GM18505 (cell line): Measurements from ENCODE around the gene SULF2.
A peak's percentile ranks its signal among the peaks of the same experiment; 100 is the strongest.

ENCODE experiments used
- ATAC-seq: cut with Tn5 transposase; IDR thresholded peaks from one replicate; pipeline ENCODE4 v1.9.1; 2021; ENCODE audit not compliant: unreplicated experiment
- POLR2A ChIP-seq: IDR thresholded peaks from 4 replicates; pipeline ENCODE4 v1.6.1; 2011; ENCODE audit warnings: borderline replicate concordance; ENCODE audit not compliant: insufficient read depth, insufficient read length; ENCODE audit errors: extremely low read depth

SULF2 gene

GRCh38 chr20:47664068-47664437 is 121.2 kb downstream of the SULF2 start:
- TF ChIP-seq POLR2A, result no peak
- ATAC-seq, result no peak

DNA sequence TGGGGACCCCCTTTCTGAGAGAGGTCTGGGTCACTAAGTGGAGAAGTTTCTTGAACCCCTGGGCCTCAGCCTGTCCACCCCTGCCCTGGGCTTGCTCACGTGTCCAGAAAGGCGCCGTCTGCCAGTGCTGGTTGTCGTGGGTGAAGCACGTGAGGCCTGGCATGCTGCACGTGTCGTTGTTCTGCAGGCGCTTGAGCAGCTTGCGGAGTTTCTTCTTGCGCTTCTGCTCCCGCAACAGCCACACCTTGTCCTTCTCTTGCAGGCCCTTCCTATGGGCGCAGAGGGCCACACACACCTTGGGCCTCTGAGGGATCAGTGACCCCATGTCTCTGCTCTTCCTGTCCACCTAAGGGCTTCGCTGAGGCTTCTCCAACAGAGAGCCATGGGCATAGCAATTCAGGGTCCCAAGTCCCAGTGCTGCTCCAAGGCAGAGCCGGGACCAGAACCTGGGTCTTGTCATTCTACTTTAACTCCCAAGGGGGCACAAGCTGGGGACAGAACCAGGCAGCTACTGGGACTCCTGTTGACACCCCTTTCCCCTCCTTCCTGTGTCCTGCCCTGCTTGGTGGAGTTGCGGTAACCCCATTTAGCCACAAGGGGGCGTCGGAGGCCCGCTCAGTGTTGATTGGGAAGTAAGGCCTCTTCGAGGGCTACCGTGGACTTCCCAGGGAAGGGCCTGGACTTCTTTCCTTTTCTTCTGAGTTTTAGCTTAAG is 121.8 kb downstream of the SULF2 start:
- ATAC-seq, result no peak
- no peak for TF ChIP-seq POLR2A

GRCh38 chr20:47662483-47663353 is 122.6 kb downstream of the SULF2 start:
- no peak for ATAC-seq
- TF ChIP-seq POLR2A, result no peak

DNA sequence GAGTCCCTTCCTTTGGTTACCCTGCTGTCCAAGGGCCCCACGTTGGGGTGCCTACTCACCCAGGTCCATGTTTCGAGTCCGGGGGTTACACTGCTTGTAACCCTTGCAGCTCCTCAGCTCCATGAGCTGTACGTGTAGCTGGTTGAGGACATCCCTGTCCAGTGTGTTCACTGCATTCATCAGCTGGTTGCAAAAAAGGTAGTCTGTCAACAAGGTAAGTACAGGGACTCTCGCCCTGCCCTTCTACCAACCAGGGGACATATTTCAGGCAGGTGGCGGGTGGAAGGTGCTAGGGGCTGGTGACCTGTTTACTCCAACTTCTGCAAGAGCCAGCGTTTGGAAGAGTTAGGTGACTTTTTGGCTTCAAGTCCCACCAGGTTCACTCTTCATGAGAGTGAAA is 123.6 kb downstream of the SULF2 start:
- no peak for ATAC-seq
- no peak for TF ChIP-seq POLR2A

GRCh38 chr20:47660983-47661700 is 124.1 kb downstream of the SULF2 start:
- ATAC-seq, result no peak
- no peak for TF ChIP-seq POLR2A

GRCh38 chr20:47660602-47660905 is 124.7 kb downstream of the SULF2 start:
- no peak for ATAC-seq
- TF ChIP-seq POLR2A, result no peak

- peak; percentile 26 for TF ChIP-seq POLR2A
Observed at GRCh38 chr20:47659904-47660601, 125.2 kb downstream of the SULF2 start.

GRCh38 chr20:47656318-47656717 is 129.0 kb downstream of the SULF2 start:
- no peak for ATAC-seq
- no peak for TF ChIP-seq POLR2A

More at GRCh38 chr20:47659904-47660601, 125.2 kb downstream of the SULF2 start:
- no peak for ATAC-seq

DNA sequence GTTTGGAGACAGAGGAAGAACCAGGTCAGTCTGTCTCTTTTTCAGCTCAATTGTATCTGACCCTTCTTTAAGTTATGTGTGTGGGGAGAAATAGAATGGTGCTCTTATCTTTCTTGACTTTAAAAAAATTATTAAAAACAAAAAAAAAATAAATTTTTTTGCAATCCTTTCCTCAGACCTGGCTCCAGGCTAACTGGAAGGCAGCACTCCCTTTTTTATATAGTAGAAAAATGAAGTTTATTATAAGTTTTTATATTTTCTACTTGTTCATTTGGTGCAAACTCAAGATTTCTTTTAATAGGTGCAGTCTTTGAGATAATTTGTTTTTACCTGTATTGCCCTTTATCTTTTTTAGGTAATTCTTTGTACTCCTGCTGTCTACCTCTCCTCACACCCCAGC is 129.6 kb downstream of the SULF2 start:
- no peak for ATAC-seq

DNA sequence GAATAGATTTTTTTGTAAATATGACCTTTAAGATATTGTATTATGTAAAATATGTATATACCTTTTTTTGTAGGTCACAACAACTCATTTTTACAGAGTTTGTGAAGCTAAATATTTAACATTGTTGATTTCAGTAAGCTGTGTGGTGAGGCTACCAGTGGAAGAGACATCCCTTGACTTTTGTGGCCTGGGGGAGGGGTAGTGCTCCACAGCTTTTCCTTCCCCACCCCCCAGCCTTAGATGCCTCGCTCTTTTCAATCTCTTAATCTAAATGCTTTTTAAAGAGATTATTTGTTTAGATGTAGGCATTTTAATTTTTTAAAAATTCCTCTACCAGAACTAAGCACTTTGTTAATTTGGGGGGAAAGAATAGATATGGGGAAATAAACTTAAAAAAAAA is 130.9 kb downstream of the SULF2 start:
- peak; percentile 4 for TF ChIP-seq POLR2A
- ATAC-seq, result no peak

More for the DNA sequence above, 129.6 kb downstream of the SULF2 start:
- no peak for TF ChIP-seq POLR2A

GRCh38 chr20:47653869-47654268 is 131.4 kb downstream of the SULF2 start:
- ATAC-seq, result no peak
- no peak for TF ChIP-seq POLR2A

- TF ChIP-seq POLR2A, result no peak
Observed at GRCh38 chr20:47652794-47653193, 132.5 kb downstream of the SULF2 start.

DNA sequence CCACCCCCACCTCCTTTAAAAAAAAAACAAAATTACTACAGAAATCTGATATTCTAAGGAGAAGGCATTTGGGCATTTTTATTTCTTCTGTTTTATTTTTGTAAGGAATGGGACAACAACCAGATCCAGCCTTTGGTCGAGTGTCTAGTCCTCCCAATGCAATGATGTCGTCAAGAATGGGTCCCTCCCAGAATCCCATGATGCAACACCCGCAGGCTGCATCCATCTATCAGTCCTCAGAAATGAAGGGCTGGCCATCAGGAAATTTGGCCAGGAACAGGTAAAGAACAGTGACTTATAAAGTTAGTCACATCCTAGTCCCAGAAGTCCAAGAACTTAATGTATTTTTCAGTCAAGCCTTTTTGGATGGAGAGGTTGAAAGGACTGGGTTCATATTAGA is 133.0 kb downstream of the SULF2 start:
- TF ChIP-seq POLR2A, result no peak
- ATAC-seq, result no peak

More at GRCh38 chr20:47652794-47653193, 132.5 kb downstream of the SULF2 start:
- ATAC-seq, result no peak
